ENCODE data around the gene SPATA32.

- no peak for TF ChIP-seq CTCF (IDR thresholded peaks at IDR 0.05)
- TF ChIP-seq POLR2A (IDR thresholded peaks at IDR 0.05): no peak
Measured at GRCh38 chr17:45244725-45245656, 16.9 kb downstream of the SPATA32 start.
